T1000 (cell line): ENCODE measurements around the gene LRRC49.
A peak's percentile ranks its signal among the peaks of the same experiment; 100 is the strongest.

Source experiments
- DNase-seq: peaks from one replicate; lab custom pipeline; 2025; ENCODE audit warnings: mixed read lengths; lab: John Stamatoyannopoulos, UW

The LRRC49 gene

DNA sequence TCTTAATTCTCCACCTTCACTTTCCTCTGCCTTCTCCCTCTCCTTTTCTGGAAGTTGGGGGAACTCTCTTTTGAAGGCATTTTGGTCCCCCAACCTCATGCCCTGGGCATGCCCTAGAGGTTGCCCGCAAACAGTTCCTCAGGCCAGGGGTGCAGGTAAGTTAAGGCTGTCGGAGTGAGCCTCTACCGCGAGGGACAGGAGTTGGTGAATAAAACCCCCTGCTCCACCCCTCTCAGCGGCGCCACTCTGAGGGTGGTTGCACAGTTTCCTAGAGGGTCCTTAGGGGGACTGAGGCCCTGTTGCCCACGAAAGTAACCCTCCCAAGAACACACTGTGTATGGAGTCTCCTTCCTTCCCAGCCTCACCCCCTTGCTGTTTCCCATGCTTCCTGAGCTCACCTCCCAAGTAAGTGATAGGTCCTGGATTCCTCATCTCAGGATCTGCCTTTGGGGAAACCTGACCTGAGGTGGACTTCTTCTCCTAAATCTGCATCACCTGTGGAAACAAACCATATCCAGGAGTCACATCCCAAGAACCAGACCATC is 199.5 kb downstream of the LRRC49 start:
- no peak for DNase-seq

DNA sequence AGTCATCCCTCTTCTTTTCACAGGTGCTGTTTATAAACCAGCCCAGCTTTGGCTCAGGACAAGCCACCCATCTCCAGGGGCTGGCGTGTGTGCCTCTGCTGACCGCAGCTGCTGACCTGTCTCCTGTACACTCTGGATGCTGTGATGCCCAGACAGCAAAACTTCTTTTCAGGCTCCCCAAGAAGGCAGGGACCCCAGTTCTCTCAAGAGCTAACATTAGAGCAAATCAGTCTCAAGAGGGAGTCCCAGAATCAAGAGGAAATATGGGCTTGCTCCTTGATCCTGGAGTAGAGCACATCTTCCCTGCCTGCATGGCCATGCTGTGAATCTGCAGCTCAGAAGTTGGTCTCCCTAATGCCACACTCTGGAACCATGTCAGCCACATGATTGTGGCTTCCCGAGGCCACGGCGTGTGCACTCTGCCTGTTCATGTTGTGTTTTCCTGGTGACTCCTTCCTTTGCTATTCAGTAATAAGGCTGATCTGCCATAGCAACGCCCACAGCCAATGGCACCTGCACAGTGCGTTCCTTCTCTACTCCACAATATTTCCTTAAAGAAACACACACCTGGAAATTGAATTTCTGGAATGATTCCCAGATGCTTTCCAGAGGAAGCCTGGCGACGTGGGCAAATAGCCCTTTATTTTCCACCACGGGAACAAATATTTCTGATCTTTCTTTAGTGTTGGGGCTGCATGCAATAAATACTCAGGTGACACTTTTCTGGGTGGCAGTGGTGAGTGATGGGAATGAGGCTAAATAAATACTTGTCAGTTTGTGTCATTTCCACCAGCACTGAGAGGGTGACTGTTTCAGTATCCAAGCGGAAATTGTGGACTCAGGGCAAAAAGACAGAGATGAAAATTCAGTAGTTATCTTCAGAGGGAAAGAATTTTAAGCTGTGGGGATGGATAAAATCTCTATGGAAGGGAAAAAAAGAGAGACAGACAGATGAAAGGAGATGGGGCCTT is 200.7 kb downstream of the LRRC49 start:
- DNase-seq, result peak; percentile 28

DNA sequence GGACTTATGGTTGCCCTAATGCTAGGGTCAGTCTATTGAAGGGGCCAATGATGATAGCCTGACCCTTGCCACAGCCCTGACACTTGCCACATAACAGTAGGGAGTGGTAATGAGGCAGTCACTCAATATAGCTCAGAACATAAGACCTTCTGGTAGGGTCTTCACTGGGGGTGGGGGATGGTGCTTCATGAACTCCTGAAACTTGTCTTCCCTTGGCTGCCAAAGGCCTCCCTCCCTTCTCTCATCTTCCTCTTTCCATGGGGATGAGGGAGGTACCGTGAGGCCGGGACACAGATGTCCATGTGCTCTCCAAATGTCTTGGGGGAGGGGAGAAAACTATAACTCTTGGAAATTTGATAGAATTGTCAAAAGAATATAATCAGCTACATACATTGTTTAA is 201.5 kb downstream of the LRRC49 start:
- no peak for DNase-seq

DNA sequence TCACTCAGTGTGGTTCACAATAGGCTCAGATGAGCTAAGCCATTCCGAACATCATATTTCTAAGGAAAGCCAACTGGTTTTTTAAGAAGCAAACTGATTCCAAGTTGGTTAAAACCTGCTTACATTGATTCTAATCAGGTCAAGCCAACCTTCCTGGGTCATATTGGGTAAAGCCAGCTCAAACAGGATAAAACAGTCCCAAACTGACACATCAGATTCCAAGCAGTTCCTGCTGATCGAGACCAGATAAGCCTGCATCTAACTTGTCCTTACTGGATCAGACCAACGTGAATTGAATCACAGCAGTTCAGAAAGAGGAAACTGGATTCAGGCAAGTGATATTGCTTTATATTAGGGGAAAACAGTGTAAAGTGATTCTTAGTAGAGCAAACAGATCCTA is 204.1 kb downstream of the LRRC49 start:
- DNase-seq, result no peak

DNA sequence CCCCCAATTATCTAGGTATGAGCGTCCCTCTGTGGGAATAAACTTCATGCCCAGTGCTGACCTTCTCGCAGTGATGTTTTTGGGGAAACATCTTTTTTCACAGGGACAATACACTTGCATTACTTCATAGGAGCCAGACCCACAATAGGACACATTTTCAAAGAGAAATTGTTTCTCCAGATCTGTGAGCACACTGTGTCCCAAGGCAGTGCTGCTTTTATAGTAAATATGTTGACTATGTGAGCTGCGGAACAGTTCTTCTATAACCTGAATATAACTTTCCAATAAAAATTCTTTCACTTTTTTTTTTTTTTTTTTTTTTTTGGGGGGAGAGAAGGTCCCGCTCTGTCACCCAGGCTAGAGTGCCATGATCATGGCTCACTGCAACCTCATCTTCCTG is 205.3 kb downstream of the LRRC49 start:
- no peak for DNase-seq

DNA sequence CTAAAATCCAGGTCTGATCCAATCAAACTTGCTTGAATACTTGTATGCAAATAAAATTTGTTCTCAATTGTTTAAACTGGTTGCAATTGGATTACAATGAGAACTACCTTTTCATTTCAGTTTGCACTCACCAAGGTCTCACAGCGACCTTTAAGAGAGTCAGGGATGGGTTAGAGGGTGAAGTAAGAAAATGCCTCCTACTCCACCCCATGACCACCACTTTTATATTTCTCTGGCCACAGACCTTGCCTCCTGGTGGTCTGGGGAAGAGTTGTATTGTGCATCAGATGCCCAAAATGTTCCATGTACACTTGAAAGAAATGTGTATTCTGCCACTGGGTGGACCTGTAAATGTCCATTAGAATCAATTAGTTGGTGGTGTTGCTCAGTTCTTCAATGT is 206.3 kb downstream of the LRRC49 start:
- DNase-seq, result no peak
